ENCODE results near the gene CRYBG1.

DNA sequence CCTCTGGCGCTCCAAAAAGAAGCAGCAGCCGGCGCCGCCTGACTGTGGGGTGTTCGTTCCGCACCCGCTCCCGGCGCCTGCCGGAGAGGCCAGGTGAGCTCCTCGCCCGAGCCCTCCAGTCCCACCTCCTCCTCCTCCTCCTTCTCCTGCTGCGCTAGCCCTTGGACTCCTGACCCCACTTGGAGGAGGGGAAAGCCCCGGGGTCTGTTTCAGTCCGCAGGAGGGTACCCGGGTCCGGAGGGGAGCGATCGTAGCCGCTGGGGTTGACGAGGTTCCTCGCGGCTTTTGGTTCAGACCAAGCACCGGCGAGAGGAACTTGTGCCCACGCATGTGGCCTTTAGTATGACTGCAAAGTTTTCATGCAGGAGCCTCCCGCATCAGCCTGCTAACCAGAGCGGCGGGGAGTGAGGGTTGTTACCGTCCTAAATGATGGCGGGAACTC is 493 bp downstream of the CRYBG1 start:
- TF ChIP-seq, protein P1, sequence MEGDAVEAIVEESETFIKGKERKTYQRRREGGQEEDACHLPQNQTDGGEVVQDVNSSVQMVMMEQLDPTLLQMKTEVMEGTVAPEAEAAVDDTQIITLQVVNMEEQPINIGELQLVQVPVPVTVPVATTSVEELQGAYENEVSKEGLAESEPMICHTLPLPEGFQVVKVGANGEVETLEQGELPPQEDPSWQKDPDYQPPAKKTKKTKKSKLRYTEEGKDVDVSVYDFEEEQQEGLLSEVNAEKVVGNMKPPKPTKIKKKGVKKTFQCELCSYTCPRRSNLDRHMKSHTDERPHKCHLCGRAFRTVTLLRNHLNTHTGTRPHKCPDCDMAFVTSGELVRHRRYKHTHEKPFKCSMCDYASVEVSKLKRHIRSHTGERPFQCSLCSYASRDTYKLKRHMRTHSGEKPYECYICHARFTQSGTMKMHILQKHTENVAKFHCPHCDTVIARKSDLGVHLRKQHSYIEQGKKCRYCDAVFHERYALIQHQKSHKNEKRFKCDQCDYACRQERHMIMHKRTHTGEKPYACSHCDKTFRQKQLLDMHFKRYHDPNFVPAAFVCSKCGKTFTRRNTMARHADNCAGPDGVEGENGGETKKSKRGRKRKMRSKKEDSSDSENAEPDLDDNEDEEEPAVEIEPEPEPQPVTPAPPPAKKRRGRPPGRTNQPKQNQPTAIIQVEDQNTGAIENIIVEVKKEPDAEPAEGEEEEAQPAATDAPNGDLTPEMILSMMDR (IDR thresholded peaks at IDR 0.05), result no peak
- no peak for TF ChIP-seq POLR2A (IDR thresholded peaks at IDR 0.05)

Data from lower leg skin (tissue), 3 donors.